Stomach (tissue), 4 donors: ENCODE measurements around the gene UBE2U.

Experiments
- EP300 ChIP-seq: sonication (generic); formaldehyde crosslinking; IDR thresholded peaks from one replicate; pipeline ENCODE4 v1.6.1; 2017; ENCODE audit warnings: antibody characterized with exemption
- POLR2AphosphoS5 ChIP-seq, 3 donors: sonication (generic); formaldehyde crosslinking; IDR thresholded peaks; one replicate each; pipeline ENCODE4 v1.6.1; 2016; ENCODE audit warnings: antibody characterized with exemption in 3 of 3
- TF ChIP-seq, protein P1 (sequence below), 7 experiments: fragments of 450-650 bp in 4 of 7; fragments of 200-600 bp in 3 of 7; sonication (generic) in 3 of 7; IDR thresholded peaks; one replicate each; pipeline ENCODE4 v1.5.1; 2016 to 2019; ENCODE audit warnings: antibody characterized with exemption in 7 of 7, control low read depth in 2 of 7, mild to moderate bottlenecking in 1 of 7

DNA sequence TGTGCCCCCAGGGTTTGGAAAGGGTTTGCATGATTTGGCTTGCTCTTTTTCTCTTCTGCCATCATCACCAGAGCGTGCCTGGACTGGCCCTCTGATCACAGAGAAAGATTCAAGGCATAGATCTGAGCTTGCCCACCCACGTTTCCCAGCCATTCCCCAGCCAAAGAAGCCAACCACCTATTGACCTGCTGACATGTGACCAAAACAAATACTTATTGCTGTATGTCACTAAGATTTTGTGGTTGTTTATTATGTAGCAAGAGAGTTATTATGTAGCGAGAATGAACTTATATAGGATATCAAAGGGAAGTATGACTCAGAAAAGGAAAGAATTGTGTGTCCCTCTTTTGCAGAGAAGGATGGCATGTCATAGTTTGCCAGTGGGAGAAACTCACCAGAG lies 59.9 kb downstream of the UBE2U start:
- TF ChIP-seq POLR2AphosphoS5 (IDR thresholded peaks at IDR 0.05) (no peak), EP300 (no peak)
- TF ChIP-seq, protein P1, sequence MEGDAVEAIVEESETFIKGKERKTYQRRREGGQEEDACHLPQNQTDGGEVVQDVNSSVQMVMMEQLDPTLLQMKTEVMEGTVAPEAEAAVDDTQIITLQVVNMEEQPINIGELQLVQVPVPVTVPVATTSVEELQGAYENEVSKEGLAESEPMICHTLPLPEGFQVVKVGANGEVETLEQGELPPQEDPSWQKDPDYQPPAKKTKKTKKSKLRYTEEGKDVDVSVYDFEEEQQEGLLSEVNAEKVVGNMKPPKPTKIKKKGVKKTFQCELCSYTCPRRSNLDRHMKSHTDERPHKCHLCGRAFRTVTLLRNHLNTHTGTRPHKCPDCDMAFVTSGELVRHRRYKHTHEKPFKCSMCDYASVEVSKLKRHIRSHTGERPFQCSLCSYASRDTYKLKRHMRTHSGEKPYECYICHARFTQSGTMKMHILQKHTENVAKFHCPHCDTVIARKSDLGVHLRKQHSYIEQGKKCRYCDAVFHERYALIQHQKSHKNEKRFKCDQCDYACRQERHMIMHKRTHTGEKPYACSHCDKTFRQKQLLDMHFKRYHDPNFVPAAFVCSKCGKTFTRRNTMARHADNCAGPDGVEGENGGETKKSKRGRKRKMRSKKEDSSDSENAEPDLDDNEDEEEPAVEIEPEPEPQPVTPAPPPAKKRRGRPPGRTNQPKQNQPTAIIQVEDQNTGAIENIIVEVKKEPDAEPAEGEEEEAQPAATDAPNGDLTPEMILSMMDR (IDR thresholded peaks at IDR 0.05): no peak
